WERI-Rb-1 (cell line): Measurements from ENCODE around the gene AHI1.

ENCODE experiments used
- DNase-seq: peaks from one replicate; pipeline ENCODE4 v3.0.0-alpha.2; 2020
- H3K27ac ChIP-seq: fragments of 250-450 bp; sonication (Bioruptor Pico); 2 replicates; pipeline ENCODE4 v1.5.1; 2020; ENCODE audit warnings: mild to moderate bottlenecking, moderate library complexity
- H3K27me3 ChIP-seq: fragments of 250-450 bp; sonication (Bioruptor Pico); 2 replicates; pipeline ENCODE4 v1.5.1; 2021; ENCODE audit warnings: mild to moderate bottlenecking, low read depth, moderate library complexity; ENCODE audit not compliant: insufficient read depth, severe bottlenecking
- H3K36me3 ChIP-seq: fragments of 250-450 bp; sonication (Bioruptor Pico); 2 replicates; pipeline ENCODE4 v1.5.1; 2020; ENCODE audit warnings: mild to moderate bottlenecking, moderate library complexity
- H3K4me3 ChIP-seq: 2 replicates; pipeline ENCODE4 v1.5.1; 2011; ENCODE audit warnings: low read depth, mild to moderate bottlenecking, control low read depth, low read length
- H3K9me3 ChIP-seq: fragments of 250-450 bp; sonication (Bioruptor Pico); 2 replicates; pipeline ENCODE4 v1.5.1; 2021; ENCODE audit warnings: mild to moderate bottlenecking, moderate library complexity; ENCODE audit not compliant: severe bottlenecking
- TF ChIP-seq, protein P1 (sequence below): IDR thresholded peaks from 2 replicates; pipeline ENCODE4 v1.5.1; 2011; ENCODE audit warnings: low read depth, mild to moderate bottlenecking, control low read depth, inconsistent platforms, low read length

Gene AHI1

DNA sequence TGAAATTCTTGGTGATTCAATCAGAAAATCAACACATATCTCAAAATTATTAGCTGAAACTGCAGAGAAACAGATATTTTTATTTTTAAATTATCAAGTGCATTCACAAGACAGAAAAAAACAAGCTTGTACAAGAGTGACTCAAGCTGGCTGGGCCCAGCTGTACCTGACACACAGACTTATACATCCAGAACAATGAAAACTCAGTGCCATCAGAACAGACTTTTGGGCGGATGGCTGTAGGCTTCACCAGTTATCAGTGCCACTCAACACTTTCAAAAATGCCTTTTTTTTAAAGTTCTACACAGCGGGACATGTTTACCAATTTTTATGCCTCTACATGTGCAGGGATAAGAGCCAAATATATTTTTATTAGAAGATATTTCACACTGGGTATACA is 213.6 kb downstream of the AHI1 start:
- Histone ChIP-seq H3K4me3 (no peak overlapping the region), H3K9me3 (no peaks in the 10 kb centered on the region), H3K36me3 (no peaks in the 10 kb centered on the region), H3K27me3 (no peaks in the 10 kb centered on the region), H3K27ac (no peak overlapping the region)
- no peak for DNase-seq
- TF ChIP-seq, protein P1, sequence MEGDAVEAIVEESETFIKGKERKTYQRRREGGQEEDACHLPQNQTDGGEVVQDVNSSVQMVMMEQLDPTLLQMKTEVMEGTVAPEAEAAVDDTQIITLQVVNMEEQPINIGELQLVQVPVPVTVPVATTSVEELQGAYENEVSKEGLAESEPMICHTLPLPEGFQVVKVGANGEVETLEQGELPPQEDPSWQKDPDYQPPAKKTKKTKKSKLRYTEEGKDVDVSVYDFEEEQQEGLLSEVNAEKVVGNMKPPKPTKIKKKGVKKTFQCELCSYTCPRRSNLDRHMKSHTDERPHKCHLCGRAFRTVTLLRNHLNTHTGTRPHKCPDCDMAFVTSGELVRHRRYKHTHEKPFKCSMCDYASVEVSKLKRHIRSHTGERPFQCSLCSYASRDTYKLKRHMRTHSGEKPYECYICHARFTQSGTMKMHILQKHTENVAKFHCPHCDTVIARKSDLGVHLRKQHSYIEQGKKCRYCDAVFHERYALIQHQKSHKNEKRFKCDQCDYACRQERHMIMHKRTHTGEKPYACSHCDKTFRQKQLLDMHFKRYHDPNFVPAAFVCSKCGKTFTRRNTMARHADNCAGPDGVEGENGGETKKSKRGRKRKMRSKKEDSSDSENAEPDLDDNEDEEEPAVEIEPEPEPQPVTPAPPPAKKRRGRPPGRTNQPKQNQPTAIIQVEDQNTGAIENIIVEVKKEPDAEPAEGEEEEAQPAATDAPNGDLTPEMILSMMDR = no peak

DNA sequence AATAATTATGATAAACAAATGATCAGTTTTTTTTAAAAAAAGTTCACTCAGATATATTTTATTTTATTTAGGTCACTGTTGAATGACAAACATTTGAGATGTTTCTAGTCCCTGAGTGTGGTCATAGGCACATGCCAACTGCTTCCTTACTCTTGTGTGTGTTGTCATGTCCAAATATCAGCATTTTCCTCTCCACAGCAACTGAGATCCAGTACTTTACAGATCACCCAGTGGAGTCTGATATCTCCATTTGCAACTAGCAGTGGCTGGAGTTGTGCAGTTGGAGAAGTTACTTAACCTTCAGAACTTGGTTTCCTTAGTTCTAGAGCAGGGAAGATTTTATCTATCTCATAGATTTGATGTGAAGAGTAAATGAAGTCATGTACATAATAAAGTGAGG is 215.1 kb downstream of the AHI1 start:
- H3K27me3 ChIP-seq = no peaks in the 10 kb centered on the region
- no peaks in the 10 kb centered on the region for H3K9me3 ChIP-seq
- DNase-seq = no peak
- H3K4me3 ChIP-seq = no peak overlapping the region
- H3K27ac ChIP-seq = no peak overlapping the region
- H3K36me3 ChIP-seq = no peaks in the 10 kb centered on the region
- TF ChIP-seq, protein P1 = no peak

DNA sequence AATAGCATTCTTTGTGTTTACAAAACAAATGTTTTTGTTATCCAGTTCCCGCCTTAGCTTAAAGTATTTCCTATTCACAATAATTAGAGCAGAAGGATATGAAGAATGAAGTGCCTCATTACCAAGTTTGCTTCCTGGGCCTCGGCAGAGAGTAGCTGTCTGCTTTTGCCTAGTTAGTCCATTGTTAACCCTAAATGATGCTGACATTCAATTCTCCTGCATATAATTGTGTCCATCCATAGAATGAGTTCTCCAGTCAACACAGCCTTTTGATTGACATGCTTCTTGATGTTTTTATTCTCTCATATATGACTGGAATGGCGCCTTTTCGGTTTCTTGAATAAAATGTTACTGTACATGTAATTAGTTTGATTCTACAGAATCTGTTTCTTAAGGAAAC is 215.6 kb downstream of the AHI1 start:
- no peaks in the 10 kb centered on the region for H3K36me3 ChIP-seq
- no peaks in the 10 kb centered on the region for H3K9me3 ChIP-seq
- no peaks in the 10 kb centered on the region for H3K27me3 ChIP-seq
- TF ChIP-seq, protein P1 = no peak
- no peak overlapping the region for H3K27ac ChIP-seq
- no peak overlapping the region for H3K4me3 ChIP-seq
- no peak for DNase-seq

- Histone ChIP-seq H3K4me3 (no peak overlapping the region), H3K9me3 (no peaks in the 10 kb centered on the region), H3K27ac (no peak overlapping the region), H3K36me3 (no peaks in the 10 kb centered on the region), H3K27me3 (no peaks in the 10 kb centered on the region)
- TF ChIP-seq, protein P1 = no peak
- DNase-seq = no peak
Observed at GRCh38 chr6:135281227-135281626, 216.3 kb downstream of the AHI1 start.

DNA sequence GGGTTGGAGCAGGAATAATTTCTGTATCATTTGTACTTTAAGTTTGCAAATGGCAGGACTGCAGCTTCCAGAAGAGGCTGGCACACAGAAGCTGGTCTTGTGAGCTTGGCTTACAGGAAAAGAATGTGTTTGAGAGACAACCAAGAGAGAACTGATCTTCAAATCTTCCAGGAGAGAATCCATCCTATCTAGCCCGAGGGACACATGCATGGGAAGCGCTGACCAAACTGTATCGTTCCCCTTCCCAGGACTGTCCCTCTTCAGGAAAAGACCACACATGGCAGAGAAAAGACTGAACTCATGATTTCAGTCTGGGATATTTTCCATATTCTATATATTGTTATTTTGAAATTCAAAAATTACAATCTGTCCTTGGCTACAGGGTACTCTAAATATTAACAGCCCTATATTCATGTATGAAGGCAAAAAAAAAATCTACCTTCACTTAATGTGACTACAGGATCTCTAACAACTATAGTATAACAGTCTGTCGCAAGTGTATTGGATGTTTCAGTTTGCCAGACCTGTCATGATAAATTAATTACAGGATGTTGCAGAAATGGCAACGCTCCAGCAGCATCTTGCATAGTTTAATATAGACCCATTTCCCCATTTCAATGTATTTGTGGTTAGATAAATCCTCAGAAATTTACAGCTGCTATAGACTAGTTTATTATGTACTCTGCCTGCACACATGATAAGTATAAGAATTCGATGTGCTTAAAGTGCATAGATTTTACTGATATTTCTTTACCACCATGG is 217.0 kb downstream of the AHI1 start:
- H3K27me3 ChIP-seq = no peaks in the 10 kb centered on the region
- H3K27ac ChIP-seq = no peak overlapping the region
- no peaks in the 10 kb centered on the region for H3K36me3 ChIP-seq
- H3K4me3 ChIP-seq = no peak overlapping the region
- H3K9me3 ChIP-seq = no peaks in the 10 kb centered on the region
- DNase-seq = no peak
- TF ChIP-seq, protein P1 = no peak

- no peak overlapping the region for H3K27ac ChIP-seq
Observed at GRCh38 chr6:135277422-135277821, 220.1 kb downstream of the AHI1 start.

More at GRCh38 chr6:135277422-135277821, 220.1 kb downstream of the AHI1 start:
- TF ChIP-seq, protein P1 = no peak
- Histone ChIP-seq H3K9me3 (no peaks in the 10 kb centered on the region), H3K36me3 (no peaks in the 10 kb centered on the region), H3K4me3 (no peak overlapping the region), H3K27me3 (no peaks in the 10 kb centered on the region)
- no peak for DNase-seq
